ENCODE results near the gene SHISAL2B.
"Not testable (repeated sequence)": the region's sequence is repeated elsewhere in the genome, so short reads cannot be mapped to it uniquely, and the experiment has no call there.

Gene SHISAL2B

DNA sequence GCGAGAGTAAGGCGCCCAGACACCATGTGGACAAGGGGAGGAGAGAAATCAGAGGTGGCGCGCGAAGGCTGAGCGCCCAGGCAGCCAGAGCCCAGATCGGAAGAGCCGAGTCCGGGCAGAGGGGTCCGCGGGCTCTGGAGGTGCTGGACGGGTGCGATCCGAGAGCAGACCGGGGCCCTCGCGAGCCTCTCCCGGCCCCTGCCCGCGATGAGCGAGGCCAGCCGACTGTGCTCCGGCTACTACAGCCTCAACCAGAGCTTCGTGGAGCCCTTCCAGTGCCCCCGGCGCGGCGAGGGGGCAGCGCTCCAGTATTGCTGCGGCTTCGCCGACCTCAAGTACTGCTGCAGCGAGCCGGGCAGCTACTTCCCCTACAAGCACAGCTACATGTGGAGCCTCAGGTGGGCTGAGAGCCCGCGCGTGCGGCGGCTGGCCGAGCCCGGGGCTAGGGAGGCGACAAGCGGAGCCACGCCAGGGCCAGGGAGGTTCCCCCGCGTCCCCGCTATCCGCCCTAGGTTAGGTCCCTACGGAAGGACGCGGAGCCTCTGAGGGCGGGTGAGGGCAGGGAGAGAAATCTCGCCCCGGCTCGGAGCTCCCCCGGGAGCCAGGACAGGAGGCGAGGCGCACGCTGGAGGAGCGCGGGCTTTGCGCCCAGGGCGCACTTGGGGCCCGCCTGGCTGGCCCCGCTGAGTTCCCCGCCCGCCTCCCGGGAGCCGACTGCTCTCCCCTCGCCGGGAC lies at the start of gene SHISAL2B:
Gene SHISAL2B, plus strand, starts transcription at position 87 of the 735 bp plus-strand sequence. Its CDS starts 121 bp downstream, at position 208.
- DNase-seq, result peak; percentile 81

DNA sequence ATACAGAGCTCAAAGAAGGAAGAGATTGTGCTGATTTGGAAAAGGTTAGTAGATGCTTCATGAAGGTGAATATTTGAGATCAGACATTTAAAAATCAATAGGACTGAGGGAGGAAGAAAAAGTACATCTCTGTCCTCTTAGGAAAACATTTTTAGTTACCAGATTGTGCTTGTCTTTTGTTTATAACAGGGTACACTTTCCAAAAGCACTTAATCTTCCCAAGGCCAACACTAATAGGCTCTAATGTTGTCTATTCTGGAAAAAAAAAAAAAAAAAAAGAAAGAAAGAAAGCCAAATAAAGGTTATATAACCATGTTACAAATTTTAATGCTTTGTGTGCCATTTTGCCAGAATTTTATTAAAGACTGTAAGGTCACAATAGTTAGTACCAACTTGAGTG lies 45.5 kb upstream of the SHISAL2B start:
- no peak for DNase-seq

DNA sequence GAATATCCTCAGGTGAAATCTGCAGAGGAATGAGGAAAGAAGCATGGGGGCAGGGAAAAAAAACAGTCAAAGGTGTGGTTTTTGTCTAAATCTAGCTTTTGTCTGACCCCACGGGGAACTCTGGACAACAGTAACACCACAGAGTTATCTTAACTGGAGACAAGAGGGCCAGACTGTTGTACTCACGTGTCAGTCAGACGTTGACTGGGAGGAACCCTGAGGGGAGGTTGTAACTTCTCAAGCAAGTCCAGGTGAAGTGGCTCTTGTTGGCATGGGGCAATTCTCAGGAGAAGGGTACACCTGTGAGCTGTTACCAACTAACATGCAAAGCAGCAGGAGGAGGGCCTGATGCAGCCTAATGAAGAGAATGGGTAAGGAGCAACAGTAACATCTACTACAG lies 44.1 kb upstream of the SHISAL2B start:
- no peak for DNase-seq

DNA sequence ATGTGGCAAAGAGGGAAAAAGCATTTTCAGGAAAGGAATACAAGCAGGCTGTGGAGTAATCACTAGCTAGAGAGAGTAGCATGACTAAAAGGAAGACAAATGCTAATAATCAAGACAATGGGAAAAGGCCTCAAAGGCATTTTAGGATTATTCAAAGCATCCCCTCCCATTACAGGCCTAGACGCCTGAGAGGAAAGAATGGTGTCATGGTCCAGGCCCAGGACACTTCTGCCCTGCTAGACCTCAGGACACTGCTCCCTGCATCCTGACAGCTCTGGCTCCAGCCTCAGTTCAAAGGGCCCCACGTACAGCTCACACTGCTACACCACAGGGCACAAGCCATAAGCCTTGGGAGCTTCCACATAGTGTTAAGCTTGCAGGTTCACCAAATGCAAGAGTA lies 40.8 kb upstream of the SHISAL2B start:
- DNase-seq, result no peak

DNA sequence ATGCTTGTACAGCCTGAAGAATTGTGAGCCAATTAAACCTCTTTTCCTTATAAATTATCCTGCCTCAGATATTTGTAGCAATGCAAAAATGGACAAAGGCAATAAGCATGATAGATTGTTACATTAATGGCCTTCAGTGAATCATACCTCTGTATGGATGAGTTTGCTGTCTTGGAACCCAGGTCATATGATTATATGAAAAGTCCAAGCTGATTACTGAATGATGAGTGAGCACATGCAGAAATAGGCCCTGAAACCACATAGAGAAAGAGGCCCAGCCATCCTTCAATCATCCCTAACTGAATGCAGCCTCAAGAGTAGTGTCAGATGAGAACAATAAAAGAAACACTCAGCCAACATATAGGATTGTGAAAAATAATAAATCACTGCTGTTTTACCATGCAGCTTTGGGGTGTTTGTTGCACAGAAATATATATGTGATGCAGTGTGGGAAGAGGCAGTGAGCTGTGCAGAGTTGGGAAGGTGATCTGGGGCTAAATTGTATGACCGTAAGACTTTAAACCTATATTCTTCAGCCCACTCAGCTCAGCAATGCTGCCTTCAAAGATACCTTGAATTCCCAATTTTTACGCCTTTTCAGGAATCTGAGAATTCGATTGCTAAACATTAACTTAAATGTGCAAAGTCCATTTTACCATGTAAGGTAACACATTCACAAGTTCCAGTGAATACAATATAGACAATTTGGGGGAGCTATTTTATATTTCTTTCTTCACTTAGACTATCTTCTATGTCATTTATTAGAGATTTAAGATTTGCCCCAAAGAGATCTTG lies 36.3 kb upstream of the SHISAL2B start:
- DNase-seq, result no peak

DNA sequence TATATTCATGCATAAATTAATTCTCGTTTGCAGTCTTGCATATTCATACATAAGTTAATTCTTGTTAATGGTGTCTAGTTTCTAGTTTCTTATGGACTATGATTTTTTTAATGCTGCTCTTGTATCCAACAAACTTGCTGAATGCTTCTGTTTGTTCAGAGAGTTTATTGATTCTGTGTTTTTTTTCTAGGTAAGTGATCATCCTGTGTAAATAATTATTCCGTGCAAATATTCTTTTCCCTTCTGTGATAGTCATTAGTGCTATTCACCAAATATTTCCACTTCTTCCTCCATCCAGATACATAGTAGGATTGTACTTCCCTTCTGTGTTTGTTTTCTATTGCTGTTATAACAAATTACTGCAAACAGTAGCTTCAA lies 35.8 kb upstream of the SHISAL2B start:
- no peak for DNase-seq

DNA sequence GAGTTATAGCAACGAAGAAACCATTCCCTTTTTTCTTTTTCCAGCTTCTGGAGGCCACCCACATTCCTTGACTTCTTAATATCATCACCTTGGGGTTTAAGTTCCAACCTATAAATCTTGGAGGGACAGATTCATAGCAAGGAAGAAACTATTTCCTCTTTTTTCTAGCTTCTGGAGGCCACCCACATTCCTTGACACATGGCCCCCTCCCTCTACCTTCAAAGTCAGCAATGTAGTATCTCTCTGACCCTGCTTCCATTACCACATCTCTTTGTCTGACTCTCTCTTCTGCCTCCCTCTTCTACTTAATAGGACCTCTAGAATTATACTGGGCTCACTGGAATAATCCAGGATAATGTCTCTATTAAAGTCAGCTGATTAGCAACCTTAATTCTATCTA lies 34.7 kb upstream of the SHISAL2B start:
- no peak for DNase-seq

DNA sequence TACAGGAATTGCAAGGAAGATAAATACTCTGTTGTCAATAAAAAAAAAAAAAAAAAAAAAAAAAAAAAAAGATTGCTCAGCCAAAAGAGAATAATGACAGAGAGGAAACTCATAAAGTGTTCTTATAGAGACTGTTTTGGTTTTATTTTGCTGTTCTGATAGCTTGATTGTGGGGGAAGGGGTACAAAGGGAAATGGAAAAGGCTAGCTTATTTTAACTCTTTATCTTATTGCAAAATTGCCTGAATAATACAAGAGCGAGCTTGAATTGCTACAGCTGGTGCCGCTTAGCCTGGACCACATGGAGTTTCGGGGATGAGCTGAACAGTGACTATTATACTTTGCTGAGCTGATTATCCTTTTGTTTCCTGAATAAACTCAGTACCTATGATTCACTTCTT lies 31.0 kb upstream of the SHISAL2B start:
- DNase-seq, result no peak

DNA sequence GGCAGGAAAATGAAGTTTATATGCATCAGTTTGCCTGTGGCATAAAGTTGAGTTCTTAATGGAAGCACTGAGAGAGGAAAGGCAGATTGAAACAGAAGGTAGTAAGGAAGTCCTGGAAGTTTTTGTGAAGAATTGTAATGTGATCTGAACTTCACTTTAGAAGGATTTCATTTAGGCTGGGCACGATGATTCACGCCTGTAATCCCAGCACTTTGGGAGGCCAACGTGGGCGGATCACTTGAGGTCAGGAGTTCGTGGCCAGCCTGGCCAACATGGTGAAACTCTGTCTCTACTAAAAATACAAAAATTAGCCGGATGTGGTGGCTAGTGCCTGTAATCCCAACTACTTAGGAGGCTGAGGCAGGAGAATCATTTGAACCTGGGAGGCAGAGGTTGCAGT lies 27.1 kb upstream of the SHISAL2B start:
- DNase-seq, result not testable (repeated sequence)

DNA sequence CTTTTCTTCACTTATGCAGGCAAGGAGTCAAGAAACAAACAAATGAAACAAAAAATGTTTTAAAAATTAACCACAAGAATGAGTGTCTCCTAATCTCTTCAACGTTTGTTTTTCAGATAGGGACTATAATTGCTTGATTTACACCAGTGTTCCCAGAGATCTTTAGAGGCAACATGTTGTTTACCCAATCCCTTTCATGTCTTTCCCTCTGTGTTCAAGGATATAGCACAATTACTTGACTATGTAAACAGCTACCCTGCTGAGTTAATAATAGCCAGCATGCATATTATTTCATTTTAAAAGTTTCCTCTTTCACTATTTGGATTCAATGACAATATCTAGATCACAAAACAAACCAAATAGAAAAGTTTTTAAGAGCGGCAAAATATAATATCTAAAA lies 25.1 kb upstream of the SHISAL2B start:
- DNase-seq, result no peak

DNA sequence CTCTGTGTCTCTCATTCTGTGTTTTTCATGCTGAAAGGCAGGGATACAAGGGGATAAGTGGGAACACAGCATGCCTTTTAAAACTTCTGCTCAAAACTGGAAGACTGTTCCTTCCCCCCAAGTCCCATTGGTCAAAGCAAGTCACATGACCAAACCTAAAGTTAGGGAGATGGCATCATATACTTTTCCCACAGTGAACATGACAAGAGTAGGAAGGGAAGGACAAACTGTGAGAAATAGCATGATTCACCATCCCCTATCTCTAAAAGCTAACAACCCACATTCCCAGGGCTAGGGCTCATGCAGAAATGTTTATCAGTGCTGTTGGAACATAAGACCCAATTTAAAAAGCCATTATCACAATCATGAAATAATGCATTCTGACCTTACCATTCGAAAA lies 24.2 kb upstream of the SHISAL2B start:
- no peak for DNase-seq

DNA sequence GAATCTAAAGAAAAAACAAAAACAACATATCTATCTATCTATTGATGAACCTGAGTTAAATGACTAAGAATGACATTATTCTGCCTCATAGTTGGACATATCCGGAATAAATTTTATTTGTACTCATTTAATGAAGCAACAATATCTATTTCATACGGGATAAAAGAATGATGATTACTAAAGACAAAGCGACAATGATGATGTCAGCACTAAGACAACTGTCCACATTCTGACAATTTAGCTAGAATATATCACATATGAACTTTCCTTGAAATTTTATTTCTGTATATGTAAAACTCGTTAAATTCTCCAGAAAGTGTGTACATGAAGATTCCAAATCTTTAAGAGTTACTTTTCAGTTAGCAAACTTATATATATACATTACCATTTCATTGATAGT lies 23.2 kb upstream of the SHISAL2B start:
- no peak for DNase-seq

DNA sequence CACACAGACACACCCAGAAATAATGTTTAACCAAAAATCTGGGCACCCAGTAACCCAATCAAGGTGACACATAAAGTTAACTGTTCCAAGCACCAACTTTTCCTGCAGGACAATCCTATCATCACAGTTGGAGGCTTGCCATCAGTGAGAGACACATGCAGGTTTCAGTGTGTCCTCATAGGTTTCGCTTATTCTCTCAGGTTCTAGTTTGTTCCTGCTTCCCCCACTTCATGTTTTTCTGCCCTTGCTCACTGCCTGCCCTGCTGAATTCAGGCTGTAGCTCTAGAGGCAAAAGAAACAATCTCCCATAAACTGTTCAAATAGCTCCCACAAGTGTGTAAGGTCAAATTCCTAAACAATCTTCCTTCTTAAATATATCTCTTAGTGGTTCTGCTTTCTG lies 20.0 kb upstream of the SHISAL2B start:
- no peak for DNase-seq

DNA sequence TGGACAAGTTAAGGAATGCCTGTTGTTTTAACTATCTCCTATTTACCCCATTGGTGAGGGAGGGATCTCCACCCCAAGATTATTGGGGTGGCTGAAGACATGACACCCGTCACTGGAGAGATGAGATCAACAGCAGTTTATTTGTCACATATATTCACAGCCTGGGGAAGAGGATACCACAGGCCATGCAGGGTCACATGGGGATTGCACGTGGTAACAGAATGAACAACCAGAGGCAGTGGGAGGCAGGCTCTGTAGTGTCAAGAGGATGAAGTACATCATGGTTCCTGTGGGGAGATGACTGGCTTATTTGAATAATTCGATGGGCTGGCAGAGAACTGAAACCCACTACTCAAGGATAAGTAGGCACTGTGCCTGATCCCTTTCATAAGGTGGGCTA lies 18.6 kb upstream of the SHISAL2B start:
- no peak for DNase-seq

DNA sequence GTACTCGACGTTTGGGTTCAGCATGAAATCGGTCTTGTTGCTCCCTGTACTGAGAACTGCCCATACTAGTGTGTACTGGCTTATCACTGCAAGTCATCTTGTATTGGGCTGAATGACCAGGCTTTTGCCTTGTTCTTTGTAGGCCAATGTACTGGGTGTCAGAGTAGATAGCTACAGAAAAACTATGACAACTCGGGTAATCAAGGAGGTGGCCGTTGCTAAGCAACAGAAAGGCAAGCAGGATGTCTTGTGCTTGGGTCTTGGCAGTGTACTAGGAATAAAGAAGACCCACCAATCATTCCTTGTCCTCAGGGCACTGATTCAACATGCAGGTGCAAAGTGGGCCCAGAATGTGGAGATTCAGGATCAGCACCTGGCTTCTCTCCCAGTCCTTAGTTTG lies 11.9 kb upstream of the SHISAL2B start:
- no peak for DNase-seq

DNA sequence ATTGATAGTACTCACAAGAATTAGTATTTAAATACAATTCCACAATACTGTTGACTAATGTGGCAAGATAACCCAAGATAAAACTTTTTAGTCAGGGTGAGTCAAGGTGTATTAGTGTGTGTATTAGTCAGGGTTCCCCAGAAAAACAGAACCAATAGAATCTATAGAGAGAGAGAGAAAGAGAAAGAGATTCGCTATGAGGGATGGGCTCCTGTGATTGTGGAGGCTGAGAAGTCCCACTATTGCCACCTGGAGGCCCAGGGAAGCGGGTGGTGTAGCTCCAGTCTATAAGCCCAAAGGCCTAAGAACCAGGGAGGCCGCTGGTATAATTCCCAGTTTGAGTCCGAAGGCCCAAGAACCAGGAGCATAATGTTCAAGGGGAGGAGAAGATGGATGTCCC lies 10.0 kb upstream of the SHISAL2B start:
- no peak for DNase-seq

DNA sequence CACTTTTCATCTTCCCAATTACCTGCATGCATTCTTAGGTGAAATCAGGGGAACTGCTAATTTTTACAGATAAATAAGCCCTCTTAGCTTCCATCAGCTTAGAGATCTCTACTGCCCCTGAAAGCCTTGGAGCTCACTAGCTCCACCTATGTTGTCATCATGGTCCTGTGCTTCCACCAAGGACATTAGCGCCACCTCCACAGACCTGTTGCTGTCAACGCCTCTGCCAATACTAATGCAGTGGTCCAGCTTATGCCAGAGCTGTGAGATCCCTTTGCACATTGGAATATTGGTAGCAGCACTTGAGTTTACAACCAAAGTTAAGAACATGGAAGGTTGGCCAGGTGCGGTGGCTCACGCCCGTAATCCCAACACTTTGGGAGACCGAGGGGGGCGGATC lies 7.7 kb upstream of the SHISAL2B start:
- DNase-seq, result no peak

DNA sequence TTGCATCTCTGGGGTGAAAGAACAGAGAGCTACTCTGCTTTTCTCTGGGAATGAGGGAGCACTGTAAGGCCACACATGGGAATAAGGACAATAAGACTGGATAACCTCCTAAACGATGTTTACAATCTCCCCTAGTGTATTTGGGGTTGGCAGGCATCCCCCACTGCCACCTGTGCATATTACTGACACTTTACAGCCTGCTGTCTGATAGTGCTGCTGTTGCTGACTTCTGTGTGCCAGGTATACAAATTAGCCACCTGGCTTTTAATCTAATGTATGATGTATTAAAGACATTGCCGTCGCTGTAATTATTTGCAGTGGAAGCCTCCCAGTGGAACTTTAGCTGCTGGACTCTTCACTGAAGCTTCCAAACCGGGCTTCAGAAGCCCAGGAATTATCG lies 4.4 kb upstream of the SHISAL2B start:
- no peak for DNase-seq

DNA sequence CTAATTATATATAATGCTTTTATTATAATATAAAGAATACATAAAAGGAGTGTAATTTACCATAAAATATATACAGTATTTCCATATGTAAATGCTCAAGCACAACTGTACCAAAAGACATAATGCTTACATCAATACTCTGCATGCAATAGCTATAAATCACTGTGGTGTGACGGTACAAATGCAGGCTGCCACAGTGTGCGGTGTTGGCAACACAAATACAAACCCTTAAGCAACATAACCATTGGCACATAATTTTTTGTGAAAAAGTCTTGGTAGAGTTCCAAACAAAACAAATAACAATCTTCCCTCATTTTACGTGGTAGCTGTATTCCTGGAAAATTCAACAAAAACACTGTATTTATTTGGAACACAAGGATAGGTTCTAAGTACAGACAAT lies 1.9 kb upstream of the SHISAL2B start:
- no peak for DNase-seq

DNA sequence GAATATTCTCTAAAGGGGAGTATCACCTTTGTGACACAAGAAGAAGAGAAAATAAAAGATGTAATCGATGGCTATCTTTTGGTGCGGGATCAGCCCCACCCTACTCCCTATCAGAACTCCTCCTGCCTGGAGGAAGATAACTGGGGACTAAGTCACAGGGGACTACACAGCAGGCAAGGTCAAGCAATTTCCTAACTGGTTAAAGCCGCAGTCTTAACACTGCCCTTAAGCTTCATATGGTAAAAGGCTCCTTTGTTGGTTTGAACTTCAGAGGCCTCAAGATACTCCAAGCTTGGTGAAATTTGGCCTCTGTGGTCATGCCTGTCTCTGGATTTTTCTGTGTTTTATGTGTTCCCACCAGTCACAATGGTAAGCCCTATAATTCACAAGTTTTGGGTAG lies 1.3 kb upstream of the SHISAL2B start:
- no peak for DNase-seq

DNA sequence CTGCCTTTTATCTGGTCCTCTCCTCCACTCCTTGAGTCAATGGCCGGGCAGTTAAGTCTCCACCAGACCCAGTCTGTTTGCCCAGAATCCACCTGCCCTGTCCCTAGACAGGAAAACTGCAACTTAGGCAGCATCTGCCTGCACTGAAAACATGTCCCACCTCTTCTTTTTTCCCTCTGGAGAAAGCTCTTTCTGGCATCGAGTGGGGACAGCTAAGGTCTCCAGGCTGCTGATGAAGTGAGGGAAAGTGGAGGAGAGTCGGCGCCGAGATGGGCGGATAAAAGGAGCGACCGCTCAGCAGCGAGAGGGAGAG lies 243 bp upstream of the SHISAL2B start:
- no peak for DNase-seq

DNA sequence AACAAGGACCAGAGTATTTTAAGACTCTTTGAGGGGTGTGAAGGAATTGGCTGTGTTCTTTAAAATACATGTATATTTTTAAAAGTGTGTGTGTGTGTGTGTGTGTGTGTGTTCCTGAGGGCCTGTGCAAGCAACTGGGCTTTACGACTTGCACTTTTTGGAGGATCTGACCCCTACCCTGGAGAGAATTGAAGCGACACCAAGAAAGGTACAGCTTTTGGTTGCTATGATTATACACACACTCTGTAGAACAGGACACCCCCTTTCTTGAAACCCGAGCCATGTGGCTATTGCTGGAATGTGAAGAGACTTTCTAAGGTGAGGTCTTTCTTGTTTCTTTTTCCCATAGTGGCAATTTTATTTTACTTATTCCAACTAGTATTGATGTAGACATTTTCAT lies 988 bp downstream of the SHISAL2B start:
- DNase-seq, result no peak

DNA sequence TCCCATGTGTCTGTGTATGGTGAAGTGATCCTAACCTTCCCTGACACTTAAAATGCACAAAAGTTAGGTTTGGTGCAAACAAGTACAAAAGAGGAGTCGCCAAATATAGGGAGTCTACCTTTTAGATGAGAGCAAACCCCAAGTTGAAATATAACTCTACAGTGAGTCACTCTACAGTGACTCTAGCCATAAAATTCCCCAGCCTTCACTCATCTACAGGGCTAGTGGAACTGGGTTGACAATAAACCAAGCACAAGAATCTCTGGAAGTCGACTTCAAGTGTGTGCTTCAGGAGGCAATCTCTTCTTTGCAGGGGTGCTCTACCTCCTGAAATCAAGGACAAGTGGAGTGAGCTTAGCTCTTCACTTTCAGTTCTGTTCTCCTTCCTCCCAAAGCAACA lies 3.3 kb downstream of the SHISAL2B start:
- no peak for DNase-seq

DNA sequence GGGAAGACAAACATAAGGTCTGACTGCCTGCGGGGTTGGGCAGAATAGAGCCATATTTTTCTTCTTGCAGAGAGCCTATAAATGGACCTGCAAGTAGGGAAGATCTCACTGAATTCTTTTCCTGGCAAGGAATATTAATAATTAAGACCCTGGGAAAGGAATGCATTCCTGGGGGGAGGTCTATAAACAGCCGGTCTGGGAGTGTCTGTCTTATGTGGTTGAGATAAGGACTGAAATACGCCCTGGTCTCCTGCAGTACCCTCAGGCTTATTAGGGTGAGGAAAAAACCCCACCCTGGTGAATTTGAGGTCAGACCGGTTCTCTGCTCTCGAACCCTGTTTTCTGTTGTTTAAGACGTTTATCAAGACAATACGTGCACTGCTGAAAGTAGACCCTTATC lies 6.1 kb downstream of the SHISAL2B start:
- not testable (repeated sequence) for DNase-seq

DNA sequence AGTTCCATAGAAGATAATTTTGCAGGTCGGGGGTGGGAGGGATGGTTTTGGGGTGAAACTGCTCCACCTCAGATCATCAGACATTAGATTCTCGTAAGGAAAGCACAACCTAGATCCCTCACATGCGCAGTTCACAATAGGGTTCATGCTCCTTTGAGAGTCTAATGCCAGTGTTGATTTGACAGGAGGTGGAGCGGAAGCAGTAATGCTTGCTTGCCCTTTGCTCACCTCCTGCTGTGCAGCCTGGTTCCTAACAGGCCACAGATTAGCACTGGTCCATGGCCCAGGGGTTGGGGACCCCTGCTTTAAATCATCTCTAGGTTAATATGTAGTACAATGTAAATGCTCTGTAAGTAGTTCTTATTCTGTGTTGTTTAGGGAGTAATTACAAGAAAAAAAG lies 10.5 kb downstream of the SHISAL2B start:
- no peak for DNase-seq

Data from islet precursor cell (in vitro differentiated cells).